GM23338 (cell line): ENCODE data around the gene CNOT1. TPM values are rescaled to one million over a fixed set of nuclear protein-coding genes. Genes with fewer than 3 reads are reported as not detected.
A peak's percentile ranks its signal among the peaks of the same experiment; 100 is the strongest.

Experiments
- ATAC-seq: fragments of 200-7000 bp; cut with Tn5 transposase; 3 replicates; pipeline ENCODE4 v1.9.1; 2020
- DNase-seq: peaks from one replicate; pipeline ENCODE4 v3.0.0-alpha.2; 2015; ENCODE audit warnings: low spot score
- H2AFZ ChIP-seq: fragments of 200-600 bp; sonication (generic); 2 replicates; pipeline ENCODE4 v1.8.0; 2016; ENCODE audit warnings: antibody characterized with exemption, mild to moderate bottlenecking, moderate library complexity
- H3F3A ChIP-seq: fragments of 200-600 bp; sonication (generic); replicated peaks from 2 replicates; pipeline ENCODE4 v1.8.0; 2017; ENCODE audit warnings: antibody characterized with exemption, mixed run types, low read depth
- H3K27ac ChIP-seq: fragments of 200-600 bp; sonication (generic); 2 replicates; pipeline ENCODE4 v1.6.1; 2016; ENCODE audit warnings: low read depth
- H3K27me3 ChIP-seq: fragments of 200-600 bp; sonication (generic); 2 replicates; pipeline ENCODE4 v1.8.0; 2016; ENCODE audit warnings: mild to moderate bottlenecking, mixed run types, moderate library complexity; ENCODE audit not compliant: insufficient read depth
- H3K36me3 ChIP-seq: fragments of 200-600 bp; sonication (generic); 2 replicates; pipeline ENCODE4 v1.8.0; 2016; ENCODE audit warnings: mild to moderate bottlenecking; ENCODE audit not compliant: insufficient read depth
- H3K4me1 ChIP-seq: fragments of 200-600 bp; sonication (generic); 2 replicates; pipeline ENCODE4 v1.8.0; 2016; ENCODE audit warnings: mild to moderate bottlenecking, moderate library complexity; ENCODE audit not compliant: insufficient read depth
- H3K4me2 ChIP-seq: fragments of 200-600 bp; sonication (generic); 2 replicates; pipeline ENCODE4 v1.7.1; 2017; ENCODE audit warnings: mixed run types
- H3K4me3 ChIP-seq: fragments of 200-600 bp; sonication (generic); 2 replicates; pipeline ENCODE4 v1.6.1; 2016; ENCODE audit warnings: mixed run types
- H3K79me2 ChIP-seq: fragments of 200-600 bp; sonication (generic); replicated peaks from 2 replicates; pipeline ENCODE4 v1.8.0; 2017; ENCODE audit warnings: mild to moderate bottlenecking; ENCODE audit not compliant: insufficient read depth
- H3K9me2 ChIP-seq: fragments of 200-600 bp; sonication (generic); 2 replicates; pipeline ENCODE4 v1.8.0; 2017; ENCODE audit not compliant: insufficient read depth
- H4K20me1 ChIP-seq: fragments of 200-600 bp; sonication (generic); replicated peaks from 2 replicates; pipeline ENCODE4 v1.8.0; 2017; ENCODE audit warnings: mild to moderate bottlenecking; ENCODE audit not compliant: insufficient read depth
- H3K27ac Mint-ChIP-seq: 2 replicates; pipeline ENCODE4 v1.8.0; 2020; ENCODE audit warnings: inconsistent platforms, mild to moderate bottlenecking, moderate library complexity, mixed read lengths
- H3K27me3 Mint-ChIP-seq: 3 replicates; pipeline ENCODE4 v1.8.0; 2022; ENCODE audit warnings: low read depth, mild to moderate bottlenecking, moderate library complexity, mixed read lengths, inconsistent platforms; ENCODE audit not compliant: insufficient read depth, poor library complexity
- H3K36me3 Mint-ChIP-seq: 3 replicates; pipeline ENCODE4 v1.8.0; 2021; ENCODE audit warnings: low read depth, mild to moderate bottlenecking, inconsistent platforms, moderate library complexity, mixed read lengths
- H3K4me1 Mint-ChIP-seq: 3 replicates; pipeline ENCODE4 v1.8.0; 2020; ENCODE audit warnings: mild to moderate bottlenecking, inconsistent platforms, mixed read lengths
- H3K4me3 Mint-ChIP-seq: 3 replicates; pipeline ENCODE4 v1.8.0; 2021; ENCODE audit warnings: moderate library complexity, mild to moderate bottlenecking, inconsistent platforms, mixed read lengths
- H3K9me3 Mint-ChIP-seq: 3 replicates; pipeline ENCODE4 v1.8.0; 2020; ENCODE audit warnings: moderate library complexity, mild to moderate bottlenecking, inconsistent platforms, mixed read lengths
- CREB1 ChIP-seq: fragments of 250-450 bp; sonication (Bioruptor Pico); IDR thresholded peaks from 2 replicates; pipeline ENCODE4 v1.5.0; 2020; ENCODE audit warnings: low read depth, mild to moderate bottlenecking, moderate library complexity
- ETS1 ChIP-seq: IDR thresholded peaks from 2 replicates; pipeline ENCODE4 v1.6.1; 2016; ENCODE audit warnings: antibody characterized with exemption
- EZH2 ChIP-seq: fragments of 200-600 bp; sonication (generic); IDR thresholded peaks from one replicate; pipeline ENCODE4 v1.8.0; 2017; ENCODE audit warnings: antibody characterized with exemption, mild to moderate bottlenecking, low read depth; ENCODE audit not compliant: unreplicated experiment
- EZH2phosphoT487 ChIP-seq: fragments of 200-600 bp; sonication (generic); IDR thresholded peaks from one replicate; pipeline ENCODE4 v1.8.1; 2018; ENCODE audit warnings: antibody characterized with exemption; ENCODE audit not compliant: unreplicated experiment
- NANOG ChIP-seq: IDR thresholded peaks from 2 replicates; pipeline ENCODE4 v1.6.1; 2016; ENCODE audit warnings: antibody characterized with exemption, borderline replicate concordance
- STAT1 ChIP-seq: IDR thresholded peaks from one replicate; pipeline ENCODE4 v1.6.1; 2016; ENCODE audit warnings: antibody characterized with exemption; ENCODE audit not compliant: unreplicated experiment
- ZNF114 ChIP-seq: fragments of 250-450 bp; sonication (Bioruptor Pico); IDR thresholded peaks from 2 replicates; pipeline ENCODE4 v1.5.0; 2020; ENCODE audit warnings: mild to moderate bottlenecking, moderate library complexity
- ZNF331 ChIP-seq: fragments of 250-450 bp; sonication (Bioruptor Pico); IDR thresholded peaks from 2 replicates; pipeline ENCODE4 v1.5.0; 2020; ENCODE audit warnings: low read depth, mild to moderate bottlenecking, moderate library complexity
- polyA plus RNA-seq: library from polyadenylated mRNA; unstranded; fragments of >200 nt; fragmentation: Nextera tagmentation; extraction: Ambion mirVana; gene quantifications from 2 replicates; pipeline ENCODE4 v1.2.1, GENCODE V29; 2016
- total RNA-seq: library from RNA; depleted of rRNA; stranded (reverse); fragments of >200 nt; shearing (Covaris generic); gene quantifications from 2 replicates; pipeline ENCODE4 v1.2.3, GENCODE V29; 2014
- TF ChIP-seq, protein P1 (sequence below): fragments of 250-450 bp; sonication (Bioruptor Pico); IDR thresholded peaks from 2 replicates; pipeline ENCODE4 v1.5.0; 2020; ENCODE audit warnings: mild to moderate bottlenecking, moderate library complexity
- TF ChIP-seq, protein P2 (sequence below), 2 experiments: fragments of 200-600 bp in 1 of 2; sonication (generic) in 1 of 2; conservative IDR thresholded peaks; 2 replicates each; pipeline versions ENCODE4 v1.5.1 to v1.6.1; 2016 to 2017; ENCODE audit warnings: antibody characterized with exemption in 2 of 2, low read depth in 2 of 2, mild to moderate bottlenecking in 2 of 2, moderate library complexity in 1 of 2

The CNOT1 gene
- total and polyA plus RNA-seq, 2 experiments from 2014 or later: 59.2 to 298 TPM

- peaks cover 9% of the 10 kb centered on the region for H3K4me1 Mint-ChIP-seq
- no peaks in the 10 kb centered on the region for H3K4me1 ChIP-seq
- H3K36me3 Mint-ChIP-seq: peaks cover 17% of the 10 kb centered on the region; the same call in 2 of the 3 replicates
- H3K27ac Mint-ChIP-seq: peak overlapping the region; percentile 100
- no peaks in the 10 kb centered on the region for H3K9me2 ChIP-seq
- H3K27ac ChIP-seq: peak overlapping the region; percentile 89
- peaks cover 39% of the 10 kb centered on the region for H4K20me1 ChIP-seq
- peaks cover 55% of the 10 kb centered on the region for H3K79me2 ChIP-seq
- H3F3A ChIP-seq: no peaks in the 10 kb centered on the region
- H3K27me3 Mint-ChIP-seq: peaks cover 14% of the 10 kb centered on the region
- ATAC-seq (peak; percentile 12), DNase-seq (peak; percentile 50)
- H3K4me3 Mint-ChIP-seq: peak overlapping the region; percentile 100
- TF ChIP-seq EZH2phosphoT487 (no peak), EZH2 (no peak), STAT1 (no peak), ETS1 (no peak), CREB1 (CRISPR knock-in tag) (no peak), ZNF114 (CRISPR knock-in tag) (no peak), ZNF331 (CRISPR knock-in tag) (no peak), NANOG (no peak)
- TF ChIP-seq, protein P1, sequence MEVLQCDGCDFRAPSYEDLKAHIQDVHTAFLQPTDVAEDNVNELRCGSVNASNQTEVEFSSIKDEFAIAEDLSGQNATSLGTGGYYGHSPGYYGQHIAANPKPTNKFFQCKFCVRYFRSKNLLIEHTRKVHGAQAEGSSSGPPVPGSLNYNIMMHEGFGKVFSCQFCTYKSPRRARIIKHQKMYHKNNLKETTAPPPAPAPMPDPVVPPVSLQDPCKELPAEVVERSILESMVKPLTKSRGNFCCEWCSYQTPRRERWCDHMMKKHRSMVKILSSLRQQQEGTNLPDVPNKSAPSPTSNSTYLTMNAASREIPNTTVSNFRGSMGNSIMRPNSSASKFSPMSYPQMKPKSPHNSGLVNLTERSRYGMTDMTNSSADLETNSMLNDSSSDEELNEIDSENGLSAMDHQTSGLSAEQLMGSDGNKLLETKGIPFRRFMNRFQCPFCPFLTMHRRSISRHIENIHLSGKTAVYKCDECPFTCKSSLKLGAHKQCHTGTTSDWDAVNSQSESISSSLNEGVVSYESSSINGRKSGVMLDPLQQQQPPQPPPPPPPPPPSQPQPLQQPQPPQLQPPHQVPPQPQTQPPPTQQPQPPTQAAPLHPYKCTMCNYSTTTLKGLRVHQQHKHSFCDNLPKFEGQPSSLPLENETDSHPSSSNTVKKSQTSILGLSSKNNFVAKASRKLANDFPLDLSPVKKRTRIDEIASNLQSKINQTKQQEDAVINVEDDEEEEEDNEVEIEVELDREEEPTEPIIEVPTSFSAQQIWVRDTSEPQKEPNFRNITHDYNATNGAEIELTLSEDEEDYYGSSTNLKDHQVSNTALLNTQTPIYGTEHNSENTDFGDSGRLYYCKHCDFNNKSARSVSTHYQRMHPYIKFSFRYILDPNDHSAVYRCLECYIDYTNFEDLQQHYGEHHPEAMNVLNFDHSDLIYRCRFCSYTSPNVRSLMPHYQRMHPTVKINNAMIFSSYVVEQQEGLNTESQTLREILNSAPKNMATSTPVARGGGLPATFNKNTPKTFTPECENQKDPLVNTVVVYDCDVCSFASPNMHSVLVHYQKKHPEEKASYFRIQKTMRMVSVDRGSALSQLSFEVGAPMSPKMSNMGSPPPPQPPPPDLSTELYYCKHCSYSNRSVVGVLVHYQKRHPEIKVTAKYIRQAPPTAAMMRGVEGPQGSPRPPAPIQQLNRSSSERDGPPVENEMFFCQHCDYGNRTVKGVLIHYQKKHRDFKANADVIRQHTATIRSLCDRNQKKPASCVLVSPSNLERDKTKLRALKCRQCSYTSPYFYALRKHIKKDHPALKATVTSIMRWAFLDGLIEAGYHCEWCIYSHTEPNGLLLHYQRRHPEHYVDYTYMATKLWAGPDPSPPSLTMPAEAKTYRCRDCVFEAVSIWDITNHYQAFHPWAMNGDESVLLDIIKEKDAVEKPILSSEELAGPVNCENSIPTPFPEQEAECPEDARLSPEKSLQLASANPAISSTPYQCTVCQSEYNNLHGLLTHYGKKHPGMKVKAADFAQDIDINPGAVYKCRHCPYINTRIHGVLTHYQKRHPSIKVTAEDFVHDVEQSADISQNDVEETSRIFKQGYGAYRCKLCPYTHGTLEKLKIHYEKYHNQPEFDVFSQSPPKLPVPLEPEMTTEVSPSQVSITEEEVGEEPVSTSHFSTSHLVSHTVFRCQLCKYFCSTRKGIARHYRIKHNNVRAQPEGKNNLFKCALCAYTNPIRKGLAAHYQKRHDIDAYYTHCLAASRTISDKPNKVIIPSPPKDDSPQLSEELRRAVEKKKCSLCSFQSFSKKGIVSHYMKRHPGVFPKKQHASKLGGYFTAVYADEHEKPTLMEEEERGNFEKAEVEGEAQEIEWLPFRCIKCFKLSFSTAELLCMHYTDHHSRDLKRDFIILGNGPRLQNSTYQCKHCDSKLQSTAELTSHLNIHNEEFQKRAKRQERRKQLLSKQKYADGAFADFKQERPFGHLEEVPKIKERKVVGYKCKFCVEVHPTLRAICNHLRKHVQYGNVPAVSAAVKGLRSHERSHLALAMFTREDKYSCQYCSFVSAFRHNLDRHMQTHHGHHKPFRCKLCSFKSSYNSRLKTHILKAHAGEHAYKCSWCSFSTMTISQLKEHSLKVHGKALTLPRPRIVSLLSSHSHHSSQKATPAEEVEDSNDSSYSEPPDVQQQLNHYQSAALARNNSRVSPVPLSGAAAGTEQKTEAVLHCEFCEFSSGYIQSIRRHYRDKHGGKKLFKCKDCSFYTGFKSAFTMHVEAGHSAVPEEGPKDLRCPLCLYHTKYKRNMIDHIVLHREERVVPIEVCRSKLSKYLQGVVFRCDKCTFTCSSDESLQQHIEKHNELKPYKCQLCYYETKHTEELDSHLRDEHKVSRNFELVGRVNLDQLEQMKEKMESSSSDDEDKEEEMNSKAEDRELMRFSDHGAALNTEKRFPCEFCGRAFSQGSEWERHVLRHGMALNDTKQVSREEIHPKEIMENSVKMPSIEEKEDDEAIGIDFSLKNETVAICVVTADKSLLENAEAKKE (CRISPR knock-in tag): no peak
- TF ChIP-seq, protein P2, sequence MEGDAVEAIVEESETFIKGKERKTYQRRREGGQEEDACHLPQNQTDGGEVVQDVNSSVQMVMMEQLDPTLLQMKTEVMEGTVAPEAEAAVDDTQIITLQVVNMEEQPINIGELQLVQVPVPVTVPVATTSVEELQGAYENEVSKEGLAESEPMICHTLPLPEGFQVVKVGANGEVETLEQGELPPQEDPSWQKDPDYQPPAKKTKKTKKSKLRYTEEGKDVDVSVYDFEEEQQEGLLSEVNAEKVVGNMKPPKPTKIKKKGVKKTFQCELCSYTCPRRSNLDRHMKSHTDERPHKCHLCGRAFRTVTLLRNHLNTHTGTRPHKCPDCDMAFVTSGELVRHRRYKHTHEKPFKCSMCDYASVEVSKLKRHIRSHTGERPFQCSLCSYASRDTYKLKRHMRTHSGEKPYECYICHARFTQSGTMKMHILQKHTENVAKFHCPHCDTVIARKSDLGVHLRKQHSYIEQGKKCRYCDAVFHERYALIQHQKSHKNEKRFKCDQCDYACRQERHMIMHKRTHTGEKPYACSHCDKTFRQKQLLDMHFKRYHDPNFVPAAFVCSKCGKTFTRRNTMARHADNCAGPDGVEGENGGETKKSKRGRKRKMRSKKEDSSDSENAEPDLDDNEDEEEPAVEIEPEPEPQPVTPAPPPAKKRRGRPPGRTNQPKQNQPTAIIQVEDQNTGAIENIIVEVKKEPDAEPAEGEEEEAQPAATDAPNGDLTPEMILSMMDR (conservative IDR thresholded peaks at IDR 0.05; ENCODE audit: low read depth in 2 of 2): no peak
- H2AFZ ChIP-seq: 0 out of 2 replicates have a peak overlapping the region, but pooled peaks have one; percentile 8
- peak overlapping the region; percentile 97 for H3K4me2 ChIP-seq
- H3K27me3 ChIP-seq: no peaks in the 10 kb centered on the region
- H3K4me3 ChIP-seq: peak overlapping the region; percentile 92
- peaks cover 8% of the 10 kb centered on the region; the same call in 1 of the 2 replicates for H3K36me3 ChIP-seq
- peaks cover 4% of the 10 kb centered on the region for H3K9me3 Mint-ChIP-seq
These were observed 537 bp downstream of the CNOT1 start for GRCh38 chr16:58628845-58629732.
